Stimulated activated naive CD4-positive, alpha-beta T cell treated with Interleukin-2 at 50 U/mL for 16 hours (primary cell): ENCODE measurements around the gene FAM136A.
A peak's percentile ranks its signal among the peaks of the same experiment; 100 is the strongest.
"Not testable (repeated sequence)": the region's sequence is repeated elsewhere in the genome, so short reads cannot be mapped to it uniquely, and the experiment has no call there.

Experiments
- DNase-seq: peaks from one replicate; lab custom pipeline; 2025; lab: John Stamatoyannopoulos, UW

The FAM136A gene

GRCh38 chr2:70297828-70298227, 4.0 kb downstream of the FAM136A start:
- DNase-seq, result not testable (repeated sequence)

- no peak for DNase-seq
These were observed 18.2 kb downstream of the FAM136A start for GRCh38 chr2:70283500-70284191.

GRCh38 chr2:70282439-70282838, 19.4 kb downstream of the FAM136A start:
- DNase-seq, result no peak

- DNase-seq, result no peak
These were observed 21.5 kb downstream of the FAM136A start for GRCh38 chr2:70280242-70280798.

- no peak for DNase-seq
These were observed 31.5 kb downstream of the FAM136A start for GRCh38 chr2:70270323-70270722.

- DNase-seq, result not testable (repeated sequence)
These were observed 32.2 kb downstream of the FAM136A start for GRCh38 chr2:70269422-70270302.

GRCh38 chr2:70266925-70267324, 34.9 kb downstream of the FAM136A start:
- DNase-seq, result not testable (repeated sequence)

GRCh38 chr2:70261501-70261900, 40.4 kb downstream of the FAM136A start:
- DNase-seq, result no peak

GRCh38 chr2:70258532-70258875, 43.4 kb downstream of the FAM136A start:
- no peak for DNase-seq

- DNase-seq, result no peak
These were observed 46.1 kb downstream of the FAM136A start for GRCh38 chr2:70255637-70256314.

GRCh38 chr2:70250434-70250833, 51.4 kb downstream of the FAM136A start:
- no peak for DNase-seq

- peak; percentile 98 for DNase-seq
These were observed 53.6 kb downstream of the FAM136A start, which contains the start of gene TIA1 for GRCh38 chr2:70248181-70248847. Gene TIA1, minus strand, starts transcription at chr2:70248628. Its CDS starts 198 bp downstream, at chr2:70248430.

GRCh38 chr2:70247364-70248180, 54.3 kb downstream of the FAM136A start:
- DNase-seq, result no peak
